Caco-2 (cell line): ENCODE measurements around the gene GRM5. TPM values are rescaled to one million over a fixed set of nuclear protein-coding genes. Genes with fewer than 3 reads are reported as not detected.
"Not testable (repeated sequence)": the region's sequence is repeated elsewhere in the genome, so short reads cannot be mapped to it uniquely, and the experiment has no call there.

Experiments used
- BruUV-seq: library from RNA; stranded (reverse); fragments of 400-500 nt; replicated peaks from 2 replicates; lab custom pipeline; 2021; lab: Mats Ljungman, UMichigan
- CTCF ChIA-PET: fragments of 300-600 bp; sonication (Branson Sonifier 250); formaldehyde crosslinking; loops from one replicate; lab custom pipeline; 2022; ENCODE audit warnings: antibody characterized with exemption; lab: Charles Lee
- POLR2A ChIA-PET: fragments of 300-600 bp; sonication (Branson Sonifier 250); formaldehyde crosslinking; loops from one replicate; lab custom pipeline; 2022; ENCODE audit warnings: antibody characterized with exemption; lab: Charles Lee
- DNase-seq, 2 experiments: peaks; one replicate each; pipeline versions ENCODE4 v3.0.0 to v3.0.0-alpha.2; 2020 to 2022
- H3K27me3 ChIP-seq: replicated peaks from 2 replicates; pipeline ENCODE4 v1.6.0; 2011; ENCODE audit warnings: low read length; ENCODE audit not compliant: control insufficient read depth, insufficient read depth
- H3K36me3 ChIP-seq: 2 replicates; pipeline ENCODE4 v1.5.1; 2011; ENCODE audit warnings: low read length; ENCODE audit not compliant: control insufficient read depth, insufficient read depth
- H3K4me1 ChIP-seq: fragments of 250-450 bp; sonication (Bioruptor Pico); 2 replicates; pipeline ENCODE4 v1.5.1; 2020; ENCODE audit warnings: mild to moderate bottlenecking
- H3K4me3 ChIP-seq: 2 replicates; pipeline ENCODE4 v1.5.1; 2011; ENCODE audit warnings: low read depth, mild to moderate bottlenecking, control low read depth, low read length
- H3K9me3 ChIP-seq: fragments of 250-450 bp; sonication (Bioruptor Pico); 2 replicates; pipeline ENCODE4 v1.5.1; 2020; ENCODE audit warnings: mild to moderate bottlenecking, moderate library complexity
- H3K27ac Mint-ChIP-seq: one replicate; pipeline ENCODE4 v1.8.0; 2022; ENCODE audit warnings: mixed read lengths; ENCODE audit not compliant: unreplicated experiment
- H3K27me3 Mint-ChIP-seq: one replicate; pipeline ENCODE4 v1.8.0; 2022; ENCODE audit warnings: mixed read lengths; ENCODE audit not compliant: insufficient read depth, unreplicated experiment
- H3K36me3 Mint-ChIP-seq: one replicate; pipeline ENCODE4 v1.8.0; 2022; ENCODE audit warnings: mild to moderate bottlenecking, mixed read lengths; ENCODE audit not compliant: insufficient read depth, unreplicated experiment
- H3K4me1 Mint-ChIP-seq: one replicate; pipeline ENCODE4 v1.8.0; 2022; ENCODE audit warnings: low read depth, mixed read lengths; ENCODE audit not compliant: unreplicated experiment
- H3K4me3 Mint-ChIP-seq: one replicate; pipeline ENCODE4 v1.8.0; 2022; ENCODE audit warnings: mild to moderate bottlenecking, moderate library complexity, mixed read lengths; ENCODE audit not compliant: unreplicated experiment
- H3K9me3 Mint-ChIP-seq: one replicate; pipeline ENCODE4 v1.8.0; 2022; ENCODE audit warnings: mixed read lengths; ENCODE audit not compliant: unreplicated experiment
- intact Hi-C: fragments of 100-400 bp; cut with micrococcal nuclease; formaldehyde crosslinking; loops from one replicate; pipeline ENCODE4 v1.10.0; 2022; ENCODE audit not compliant: unreplicated experiment
- total RNA-seq: library from RNA; stranded (reverse); gene quantifications from 2 replicates; pipeline ENCODE4 v1.2.3, GENCODE V29; 2022
- TF ChIP-seq, protein P1 (sequence below), 2 experiments: fragments of 200-600 bp in 1 of 2; IDR thresholded peaks; 1 replicate in 1 of 2; 2 replicates in 1 of 2; pipeline versions ENCODE4 v1.5.1 to v1.8.0; 2011 to 2022; ENCODE audit warnings: antibody characterized with exemption in 1 of 2, control low read depth in 1 of 2, inconsistent platforms in 1 of 2, low read depth in 1 of 2, low read length in 1 of 2, mild to moderate bottlenecking in 1 of 2, moderate library complexity in 1 of 2; ENCODE audit not compliant: insufficient read depth in 1 of 2, severe bottlenecking in 1 of 2, unreplicated experiment in 1 of 2

GRM5 gene
- total RNA-seq, 1 experiment from 2014 or later = not detected

DNA sequence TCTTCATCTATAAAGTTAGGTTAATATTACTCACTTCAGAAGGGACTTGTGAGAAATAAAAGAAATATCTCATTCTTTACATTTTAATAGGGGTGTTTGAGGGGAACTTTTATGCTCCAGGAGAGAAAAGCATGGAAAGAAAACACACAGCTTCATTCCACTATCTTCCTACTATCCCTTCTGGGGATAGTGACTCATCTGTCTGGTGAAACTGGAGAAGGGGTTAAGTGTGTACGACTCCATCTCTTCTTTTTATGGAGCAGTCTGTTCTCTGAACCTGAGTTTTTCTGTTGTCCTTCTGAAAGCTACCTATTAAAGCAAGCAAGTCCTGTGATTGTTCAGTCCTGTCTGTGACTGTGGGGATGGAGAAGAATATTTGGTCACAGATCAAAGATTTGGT, 227.6 kb downstream of the GRM5 start:
- intact Hi-C loops, H3K9me3 Mint-ChIP-seq, CTCF ChIA-PET, POLR2A ChIA-PET, H3K9me3 ChIP-seq, BruUV-seq, H3K36me3 ChIP-seq, H3K4me3 ChIP-seq, H3K27ac Mint-ChIP-seq, H3K27me3 Mint-ChIP-seq, H3K4me3 Mint-ChIP-seq, H3K27me3 ChIP-seq, H3K36me3 Mint-ChIP-seq, H3K4me1 ChIP-seq, DNase-seq, H3K4me1 Mint-ChIP-seq: not testable (repeated sequence)

DNA sequence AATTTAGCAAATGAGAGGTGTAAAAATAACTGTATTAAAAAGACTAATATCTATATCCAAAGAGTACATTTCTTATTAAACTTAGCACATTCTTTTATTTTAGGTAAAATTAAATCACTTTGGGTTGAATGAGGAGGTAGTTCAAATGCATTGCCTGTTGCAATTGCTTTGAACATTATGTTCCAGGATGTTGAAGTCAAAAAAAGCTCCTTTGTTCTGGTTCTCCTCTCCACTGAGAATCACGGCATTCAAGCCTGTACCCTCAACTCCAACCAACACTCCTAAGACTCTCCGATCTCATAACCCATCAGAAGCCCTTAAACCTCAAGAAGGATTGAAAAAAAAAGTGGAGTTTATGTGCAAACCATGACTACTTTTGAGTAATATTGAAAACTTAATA, 230.1 kb downstream of the GRM5 start:
- H3K4me1 ChIP-seq, H3K27me3 ChIP-seq, H3K36me3 Mint-ChIP-seq, H3K4me3 ChIP-seq, H3K27me3 Mint-ChIP-seq, intact Hi-C loops, BruUV-seq, CTCF ChIA-PET, H3K4me1 Mint-ChIP-seq, POLR2A ChIA-PET, H3K9me3 ChIP-seq, H3K9me3 Mint-ChIP-seq, H3K27ac Mint-ChIP-seq, DNase-seq, H3K36me3 ChIP-seq, H3K4me3 Mint-ChIP-seq: not testable (repeated sequence)

GRCh38 chr11:88831303-88831890, 234.4 kb downstream of the GRM5 start:
- Histone ChIP-seq H3K27me3 (no peaks in the 10 kb centered on the region), H3K9me3 (no peaks in the 10 kb centered on the region), H3K4me3 (no peak overlapping the region), H3K4me1 (no peaks in the 10 kb centered on the region), H3K36me3 (no peaks in the 10 kb centered on the region)
- Mint-ChIP-seq H3K4me3 (no peak overlapping the region), H3K4me1 (no peaks in the 10 kb centered on the region), H3K36me3 (no peaks in the 10 kb centered on the region), H3K27ac (no peak overlapping the region), H3K27me3 (no peaks in the 10 kb centered on the region), H3K9me3 (no peaks in the 10 kb centered on the region)
- ChIA-PET POLR2A (no interaction called here), CTCF (no interaction called here)
- no peak for DNase-seq
- intact Hi-C loops = no loop called here
- TF ChIP-seq, protein P1, sequence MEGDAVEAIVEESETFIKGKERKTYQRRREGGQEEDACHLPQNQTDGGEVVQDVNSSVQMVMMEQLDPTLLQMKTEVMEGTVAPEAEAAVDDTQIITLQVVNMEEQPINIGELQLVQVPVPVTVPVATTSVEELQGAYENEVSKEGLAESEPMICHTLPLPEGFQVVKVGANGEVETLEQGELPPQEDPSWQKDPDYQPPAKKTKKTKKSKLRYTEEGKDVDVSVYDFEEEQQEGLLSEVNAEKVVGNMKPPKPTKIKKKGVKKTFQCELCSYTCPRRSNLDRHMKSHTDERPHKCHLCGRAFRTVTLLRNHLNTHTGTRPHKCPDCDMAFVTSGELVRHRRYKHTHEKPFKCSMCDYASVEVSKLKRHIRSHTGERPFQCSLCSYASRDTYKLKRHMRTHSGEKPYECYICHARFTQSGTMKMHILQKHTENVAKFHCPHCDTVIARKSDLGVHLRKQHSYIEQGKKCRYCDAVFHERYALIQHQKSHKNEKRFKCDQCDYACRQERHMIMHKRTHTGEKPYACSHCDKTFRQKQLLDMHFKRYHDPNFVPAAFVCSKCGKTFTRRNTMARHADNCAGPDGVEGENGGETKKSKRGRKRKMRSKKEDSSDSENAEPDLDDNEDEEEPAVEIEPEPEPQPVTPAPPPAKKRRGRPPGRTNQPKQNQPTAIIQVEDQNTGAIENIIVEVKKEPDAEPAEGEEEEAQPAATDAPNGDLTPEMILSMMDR (IDR thresholded peaks at IDR 0.05; ENCODE audit: insufficient read depth in 1 of 2, low read depth in 1 of 2, low read length in 1 of 2, severe bottlenecking in 1 of 2, unreplicated experiment in 1 of 2) = no peak
- BruUV-seq = no TSS peak

GRCh38 chr11:88827018-88827676, 238.6 kb downstream of the GRM5 start:
- H3K4me3 ChIP-seq = no peak overlapping the region
- H3K4me1 Mint-ChIP-seq = no peaks in the 10 kb centered on the region
- H3K27me3 ChIP-seq = no peaks in the 10 kb centered on the region
- TF ChIP-seq, protein P1 (IDR thresholded peaks at IDR 0.05; ENCODE audit: insufficient read depth in 1 of 2, low read depth in 1 of 2, low read length in 1 of 2, severe bottlenecking in 1 of 2, unreplicated experiment in 1 of 2) = no peak
- DNase-seq = no peak
- ChIA-PET CTCF (no interaction called here), POLR2A (no interaction called here)
- no TSS peak for BruUV-seq
- H3K36me3 ChIP-seq = no peaks in the 10 kb centered on the region
- H3K27ac Mint-ChIP-seq = no peak overlapping the region
- no peaks in the 10 kb centered on the region for H3K9me3 ChIP-seq
- H3K9me3 Mint-ChIP-seq = no peaks in the 10 kb centered on the region
- H3K4me1 ChIP-seq = no peaks in the 10 kb centered on the region
- no peak overlapping the region for H3K4me3 Mint-ChIP-seq
- no peaks in the 10 kb centered on the region for H3K36me3 Mint-ChIP-seq
- intact Hi-C loops = no loop called here
- H3K27me3 Mint-ChIP-seq = no peaks in the 10 kb centered on the region
